Muscle of back (tissue), 11 donors: ENCODE data around the gene CADPS2. TPM values are rescaled to one million over a fixed set of nuclear protein-coding genes. Genes with fewer than 3 reads are reported as not detected.
A peak's percentile ranks its signal among the peaks of the same experiment; 100 is the strongest.
"Not testable (repeated sequence)": the region's sequence is repeated elsewhere in the genome, so short reads cannot be mapped to it uniquely, and the experiment has no call there.

Source experiments
- DNase-seq, 3 donors: peaks; one replicate each; pipeline versions ENCODE4 v3.0.0 to v3.0.0-alpha.2; 2013
- polyA plus RNA-seq, 10 donors: library from polyadenylated mRNA; unstranded; fragments of 120-200 nt; gene quantifications; one replicate each; pipeline ENCODE4 v1.2.1, GENCODE V29; 2013; ENCODE audit not compliant: insufficient read length in 10 of 10

The CADPS2 gene
- polyA plus RNA-seq, 10 donors: 2.7 to 8.6 (median 5.0) TPM

- no peak for DNase-seq
These were observed 35.7 kb downstream of the CADPS2 start for GRCh38 chr7:122850528-122850927.

GRCh38 chr7:122849957-122850328 lies 36.3 kb downstream of the CADPS2 start:
- no peak for DNase-seq

GRCh38 chr7:122849322-122849956 lies 36.8 kb downstream of the CADPS2 start:
- DNase-seq: no peak

GRCh38 chr7:122847871-122848473 lies 38.3 kb downstream of the CADPS2 start:
- no peak for DNase-seq

GRCh38 chr7:122846591-122846990 lies 39.7 kb downstream of the CADPS2 start:
- DNase-seq: no peak

- DNase-seq: no peak
These were observed 41.0 kb downstream of the CADPS2 start for GRCh38 chr7:122845286-122845685.

- DNase-seq: no peak
These were observed 41.9 kb downstream of the CADPS2 start for GRCh38 chr7:122844191-122844988.

- DNase-seq: no peak
These were observed 43.3 kb downstream of the CADPS2 start for GRCh38 chr7:122842971-122843370.

GRCh38 chr7:122836286-122836685 lies 50.0 kb downstream of the CADPS2 start:
- DNase-seq: not testable (repeated sequence)

GRCh38 chr7:122834571-122834942 lies 51.7 kb downstream of the CADPS2 start:
- not testable (repeated sequence) for DNase-seq

- DNase-seq: no peak
These were observed 52.2 kb downstream of the CADPS2 start for GRCh38 chr7:122833888-122834570.

GRCh38 chr7:122831436-122831835 lies 54.8 kb downstream of the CADPS2 start:
- peak; percentile 11 to 51 (median 27) for DNase-seq

GRCh38 chr7:122829962-122830361 lies 56.3 kb downstream of the CADPS2 start:
- no peak for DNase-seq

- DNase-seq: no peak
These were observed 58.5 kb downstream of the CADPS2 start for GRCh38 chr7:122827763-122828162.

- no peak for DNase-seq
These were observed 72.4 kb downstream of the CADPS2 start for GRCh38 chr7:122813845-122814244.

- DNase-seq: no peak
These were observed 82.4 kb downstream of the CADPS2 start for GRCh38 chr7:122803851-122804250.

- DNase-seq: peak in 1 of 3 donors; percentile 5
These were observed 82.9 kb downstream of the CADPS2 start for GRCh38 chr7:122803323-122803722.

GRCh38 chr7:122802301-122802751 lies 83.9 kb downstream of the CADPS2 start:
- peak in 1 of 3 donors; percentile 2 for DNase-seq

GRCh38 chr7:122791959-122792545 lies 94.2 kb downstream of the CADPS2 start:
- DNase-seq: no peak

- no peak for DNase-seq
These were observed 95.7 kb downstream of the CADPS2 start for GRCh38 chr7:122790591-122790990.

- peak in 1 of 3 donors; percentile 8 for DNase-seq
These were observed 96.1 kb downstream of the CADPS2 start for GRCh38 chr7:122790132-122790531.

- no peak for DNase-seq
These were observed 97.1 kb downstream of the CADPS2 start for GRCh38 chr7:122789156-122789555.
